Brain pericyte (primary cell): ENCODE measurements around the gene STKLD1.
"Not testable (repeated sequence)": the region's sequence is repeated elsewhere in the genome, so short reads cannot be mapped to it uniquely, and the experiment has no call there.

Experiments
- DNase-seq: peaks from one replicate; pipeline ENCODE4 v3.0.0-alpha.2; 2012; ENCODE audit warnings: low read depth, low spot score

Gene STKLD1

GRCh38 chr9:133443982-133444381, 67.8 kb downstream of the STKLD1 start:
- DNase-seq = no peak

GRCh38 chr9:133445293-133445969, 69.3 kb downstream of the STKLD1 start:
- no peak for DNase-seq

- DNase-seq = no peak
Observed at GRCh38 chr9:133448487-133448972, 72.4 kb downstream of the STKLD1 start.

- DNase-seq = no peak
Observed at GRCh38 chr9:133449760-133450159, 73.6 kb downstream of the STKLD1 start.

GRCh38 chr9:133451865-133452264, 75.7 kb downstream of the STKLD1 start:
- not testable (repeated sequence) for DNase-seq

GRCh38 chr9:133452562-133452961, 76.4 kb downstream of the STKLD1 start:
- DNase-seq = no peak

- DNase-seq = no peak
Observed at GRCh38 chr9:133453651-133454050, 77.5 kb downstream of the STKLD1 start.

- DNase-seq = no peak
Observed at GRCh38 chr9:133454325-133454724, 78.2 kb downstream of the STKLD1 start.

- DNase-seq = no peak
Observed at GRCh38 chr9:133454943-133455673, 78.9 kb downstream of the STKLD1 start.
